ENCODE measurements around the gene SLC35B1. TPM values are rescaled to one million over a fixed set of nuclear protein-coding genes. Genes with fewer than 3 reads are reported as not detected.

Gene SLC35B1
- total RNA-seq, 1 donor from 2014 or later, result 45.2 TPM

DNA sequence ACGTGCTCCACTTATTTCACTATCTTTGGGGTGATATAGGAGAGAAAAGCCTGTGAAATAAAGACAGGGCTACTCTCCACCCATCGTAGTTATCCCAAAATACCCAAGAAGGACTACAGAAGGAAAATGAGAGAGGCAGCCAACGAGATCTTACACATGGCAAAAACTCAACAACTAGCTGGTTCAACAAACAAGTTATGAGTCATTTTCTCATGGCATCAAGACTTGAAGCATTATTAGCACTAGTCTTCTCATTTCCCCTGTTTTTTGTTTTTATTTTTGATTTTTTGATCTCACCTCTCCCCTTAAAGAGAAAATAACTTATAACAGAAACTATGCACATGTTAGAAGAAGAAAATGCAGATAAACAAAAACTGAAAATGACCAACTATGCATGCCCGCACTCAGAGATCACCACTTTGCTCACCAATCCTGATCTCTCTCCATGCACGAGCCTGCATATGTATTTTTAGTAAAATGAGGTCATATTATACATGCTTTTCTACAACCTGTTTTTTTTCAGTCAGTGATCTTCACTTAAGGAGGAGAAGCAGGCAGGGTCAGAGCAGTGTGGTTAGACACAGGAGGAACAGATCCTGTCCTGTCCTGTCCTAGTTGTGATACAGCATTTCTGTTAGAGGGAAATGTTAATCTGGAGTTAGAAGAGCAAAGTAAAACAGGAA is 33.4 kb upstream of the SLC35B1 start:
- Mint-ChIP-seq H3K27me3 (ENCODE audit: low read depth) (no peaks in the 10 kb centered on the region), H3K4me3 (ENCODE audit: unreplicated experiment) (no peak overlapping the region), H3K27ac (ENCODE audit: unreplicated experiment) (no peak overlapping the region), H3K36me3 (ENCODE audit: low read depth) (no peaks in the 10 kb centered on the region), H3K9me3 (ENCODE audit: low read depth) (no peaks in the 10 kb centered on the region), H3K4me1 (ENCODE audit: low read depth) (peaks cover 6% of the 10 kb centered on the region)
- TF ChIP-seq, protein P1, sequence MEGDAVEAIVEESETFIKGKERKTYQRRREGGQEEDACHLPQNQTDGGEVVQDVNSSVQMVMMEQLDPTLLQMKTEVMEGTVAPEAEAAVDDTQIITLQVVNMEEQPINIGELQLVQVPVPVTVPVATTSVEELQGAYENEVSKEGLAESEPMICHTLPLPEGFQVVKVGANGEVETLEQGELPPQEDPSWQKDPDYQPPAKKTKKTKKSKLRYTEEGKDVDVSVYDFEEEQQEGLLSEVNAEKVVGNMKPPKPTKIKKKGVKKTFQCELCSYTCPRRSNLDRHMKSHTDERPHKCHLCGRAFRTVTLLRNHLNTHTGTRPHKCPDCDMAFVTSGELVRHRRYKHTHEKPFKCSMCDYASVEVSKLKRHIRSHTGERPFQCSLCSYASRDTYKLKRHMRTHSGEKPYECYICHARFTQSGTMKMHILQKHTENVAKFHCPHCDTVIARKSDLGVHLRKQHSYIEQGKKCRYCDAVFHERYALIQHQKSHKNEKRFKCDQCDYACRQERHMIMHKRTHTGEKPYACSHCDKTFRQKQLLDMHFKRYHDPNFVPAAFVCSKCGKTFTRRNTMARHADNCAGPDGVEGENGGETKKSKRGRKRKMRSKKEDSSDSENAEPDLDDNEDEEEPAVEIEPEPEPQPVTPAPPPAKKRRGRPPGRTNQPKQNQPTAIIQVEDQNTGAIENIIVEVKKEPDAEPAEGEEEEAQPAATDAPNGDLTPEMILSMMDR (IDR thresholded peaks at IDR 0.05), result no peak
- DNase-seq (ENCODE audit: low spot score), result no peak

DNA sequence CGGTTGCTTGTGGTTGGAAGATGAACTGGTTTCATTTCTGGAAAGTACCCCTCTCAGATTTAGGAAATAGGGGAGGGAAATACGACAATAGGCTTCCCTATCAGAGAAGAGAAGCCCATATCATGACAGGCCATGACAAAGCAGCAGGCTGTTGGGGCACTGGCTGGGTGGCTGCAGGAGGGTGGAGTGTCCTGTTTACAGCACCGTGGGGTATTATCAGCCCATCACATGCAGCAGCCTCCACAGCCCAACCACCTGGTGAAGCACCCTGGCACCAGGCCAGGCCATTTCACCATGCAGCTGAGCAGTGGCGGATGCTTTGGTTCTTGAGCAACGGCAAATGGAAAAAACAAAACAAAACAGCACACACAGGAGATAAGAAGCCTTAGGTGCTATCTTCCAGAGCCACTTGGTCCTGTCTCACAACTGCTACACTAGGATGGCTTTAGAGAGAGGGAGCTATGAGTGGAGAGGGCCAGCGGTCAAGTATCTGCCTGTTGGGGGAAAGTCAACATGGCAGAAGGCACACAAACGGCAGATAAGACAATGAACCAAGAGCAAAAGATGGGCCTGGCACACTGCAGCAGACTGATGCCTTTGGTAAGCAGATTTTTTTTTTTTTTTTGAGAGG is 32.0 kb upstream of the SLC35B1 start:
- no peaks in the 10 kb centered on the region for H3K9me3 Mint-ChIP-seq (ENCODE audit: low read depth)
- no peak overlapping the region for H3K4me3 Mint-ChIP-seq (ENCODE audit: unreplicated experiment)
- no peaks in the 10 kb centered on the region for H3K36me3 Mint-ChIP-seq (ENCODE audit: low read depth)
- no peaks in the 10 kb centered on the region for H3K27me3 Mint-ChIP-seq (ENCODE audit: low read depth)
- TF ChIP-seq, protein P1 (IDR thresholded peaks at IDR 0.05), result no peak
- no peak overlapping the region for H3K27ac Mint-ChIP-seq (ENCODE audit: unreplicated experiment)
- peaks cover 6% of the 10 kb centered on the region for H3K4me1 Mint-ChIP-seq (ENCODE audit: low read depth)
- no peak for DNase-seq (ENCODE audit: low spot score)

DNA sequence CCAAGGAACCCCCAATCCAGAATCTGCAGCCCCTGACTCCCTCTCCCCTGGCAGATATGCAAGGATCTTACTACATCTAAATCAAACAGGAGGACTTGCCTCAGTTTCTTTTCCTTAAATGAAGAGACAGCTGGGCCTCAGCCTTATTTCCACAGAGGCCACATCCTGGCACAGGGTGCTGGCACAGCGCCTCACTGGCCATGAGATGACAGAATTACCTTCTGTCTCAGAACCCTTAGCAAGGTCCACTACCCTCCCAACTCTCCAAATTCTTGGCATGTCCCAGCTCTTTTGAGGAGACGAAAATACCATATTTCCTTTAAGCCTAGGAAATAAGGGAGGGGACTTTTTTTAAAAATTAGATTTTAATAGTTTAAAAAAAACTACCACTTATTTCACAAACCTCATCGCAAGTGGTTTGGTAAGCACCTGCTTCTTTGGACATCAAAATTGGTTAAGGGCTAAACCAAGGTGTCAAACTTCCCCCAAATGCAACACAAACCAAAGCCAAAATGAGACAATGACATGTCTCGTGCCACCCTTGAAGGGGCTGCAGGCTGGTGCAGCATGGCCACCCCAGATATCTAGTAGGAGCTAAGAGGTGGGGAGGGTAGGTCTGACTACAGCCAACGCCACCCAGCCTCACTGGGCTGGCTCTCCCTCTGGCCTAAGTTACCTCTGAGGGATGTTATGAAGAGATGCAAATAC is 30.8 kb upstream of the SLC35B1 start:
- no peaks in the 10 kb centered on the region for H3K27me3 Mint-ChIP-seq (ENCODE audit: low read depth)
- no peaks in the 10 kb centered on the region for H3K9me3 Mint-ChIP-seq (ENCODE audit: low read depth)
- no peaks in the 10 kb centered on the region for H3K36me3 Mint-ChIP-seq (ENCODE audit: low read depth)
- peaks cover 6% of the 10 kb centered on the region for H3K4me1 Mint-ChIP-seq (ENCODE audit: low read depth)
- no peak for DNase-seq (ENCODE audit: low spot score)
- H3K27ac Mint-ChIP-seq (ENCODE audit: unreplicated experiment), result no peak overlapping the region
- TF ChIP-seq, protein P1 (IDR thresholded peaks at IDR 0.05), result no peak
- H3K4me3 Mint-ChIP-seq (ENCODE audit: unreplicated experiment), result no peak overlapping the region

DNA sequence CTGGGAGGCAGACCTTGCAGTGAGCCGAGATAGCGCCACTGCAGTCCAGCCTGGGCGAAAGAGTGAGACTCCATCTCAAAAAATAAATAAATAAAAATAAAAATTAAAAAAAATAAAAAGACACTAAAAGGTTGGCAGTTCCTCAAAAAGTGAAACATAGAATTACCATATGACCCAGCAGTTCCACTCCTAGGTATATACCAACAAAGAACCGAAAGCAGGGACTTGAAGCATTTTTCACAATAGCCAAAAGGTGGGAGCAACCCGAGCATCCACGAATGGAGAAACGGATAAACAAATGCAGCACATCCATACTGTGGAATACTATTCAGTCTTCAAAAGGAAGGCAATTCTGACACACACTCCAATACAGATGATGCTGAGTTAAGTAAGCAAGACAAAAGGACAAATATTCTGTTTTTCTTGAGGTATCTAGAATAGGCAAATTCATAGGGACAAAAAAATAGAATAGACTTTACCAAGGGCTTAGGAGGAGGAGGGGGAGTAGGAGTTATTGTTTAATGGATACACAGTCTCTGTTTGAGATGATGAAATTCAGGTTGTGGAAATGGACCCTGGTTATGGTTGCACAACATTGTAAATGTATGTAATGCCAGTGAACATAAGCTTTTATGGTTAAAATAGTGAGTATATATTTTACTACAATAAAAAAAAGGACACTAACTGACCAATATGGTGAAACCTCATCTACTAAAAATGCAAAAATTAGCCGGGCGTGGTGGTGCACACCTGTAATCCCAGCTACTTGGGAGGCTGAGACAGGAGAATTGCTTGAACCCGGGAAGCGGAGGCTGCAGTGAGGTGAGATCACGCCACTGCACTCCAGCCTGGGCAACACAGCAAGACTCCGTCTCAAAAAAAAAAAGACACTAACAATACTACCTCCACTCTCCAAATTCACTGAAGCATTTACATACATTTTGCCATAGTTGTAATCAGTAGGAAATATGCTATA is 27.0 kb upstream of the SLC35B1 start:
- Mint-ChIP-seq H3K4me1 (ENCODE audit: low read depth) (no peaks in the 10 kb centered on the region), H3K27me3 (ENCODE audit: low read depth) (no peaks in the 10 kb centered on the region), H3K9me3 (ENCODE audit: low read depth) (no peaks in the 10 kb centered on the region), H3K27ac (ENCODE audit: unreplicated experiment) (no peak overlapping the region), H3K36me3 (ENCODE audit: low read depth) (no peaks in the 10 kb centered on the region), H3K4me3 (ENCODE audit: unreplicated experiment) (no peak overlapping the region)
- TF ChIP-seq, protein P1 (IDR thresholded peaks at IDR 0.05), result no peak
- DNase-seq (ENCODE audit: low spot score), result no peak

All from chondrocyte (in vitro differentiated cells).